ENCODE measurements around the gene GRID2IP. TPM values are rescaled to one million over a fixed set of nuclear protein-coding genes. Genes with fewer than 3 reads are reported as not detected.

Gene GRID2IP
- total and polyA plus RNA-seq, 10 of the 15 experiments (the other 5 are each of a cell fraction or from before 2014, with no cell fraction given): not detected

DNA sequence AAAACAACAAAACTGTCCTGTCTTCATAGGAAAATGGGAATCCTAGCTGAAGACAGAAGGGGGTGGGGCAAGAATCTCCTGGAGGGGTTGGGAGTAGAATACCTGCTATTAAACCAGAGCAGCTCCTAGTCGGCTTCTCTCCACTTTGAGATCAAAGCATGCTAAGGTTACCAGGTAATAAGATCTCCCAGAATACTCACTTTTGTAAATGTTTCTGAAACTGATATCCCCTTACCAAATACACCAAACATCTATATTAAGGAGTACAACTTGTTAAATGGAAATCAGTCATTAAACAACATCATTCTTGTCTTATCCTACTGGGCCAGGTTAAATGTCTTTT is 74.0 kb downstream of the GRID2IP start (continued):
- TF ChIP-seq, protein P1, sequence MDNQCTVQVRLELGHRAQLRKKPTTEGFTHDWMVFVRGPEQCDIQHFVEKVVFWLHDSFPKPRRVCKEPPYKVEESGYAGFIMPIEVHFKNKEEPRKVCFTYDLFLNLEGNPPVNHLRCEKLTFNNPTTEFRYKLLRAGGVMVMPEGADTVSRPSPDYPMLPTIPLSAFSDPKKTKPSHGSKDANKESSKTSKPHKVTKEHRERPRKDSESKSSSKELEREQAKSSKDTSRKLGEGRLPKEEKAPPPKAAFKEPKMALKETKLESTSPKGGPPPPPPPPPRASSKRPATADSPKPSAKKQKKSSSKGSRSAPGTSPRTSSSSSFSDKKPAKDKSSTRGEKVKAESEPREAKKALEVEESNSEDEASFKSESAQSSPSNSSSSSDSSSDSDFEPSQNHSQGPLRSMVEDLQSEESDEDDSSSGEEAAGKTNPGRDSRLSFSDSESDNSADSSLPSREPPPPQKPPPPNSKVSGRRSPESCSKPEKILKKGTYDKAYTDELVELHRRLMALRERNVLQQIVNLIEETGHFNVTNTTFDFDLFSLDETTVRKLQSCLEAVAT (IDR thresholded peaks at IDR 0.05): no peak
- TF ChIP-seq ZNF384 (IDR thresholded peaks at IDR 0.05; ENCODE audit: borderline replicate concordance, low read depth, low read length): no peak
- TF ChIP-seq IKZF2 (IDR thresholded peaks at IDR 0.05): no peak

DNA sequence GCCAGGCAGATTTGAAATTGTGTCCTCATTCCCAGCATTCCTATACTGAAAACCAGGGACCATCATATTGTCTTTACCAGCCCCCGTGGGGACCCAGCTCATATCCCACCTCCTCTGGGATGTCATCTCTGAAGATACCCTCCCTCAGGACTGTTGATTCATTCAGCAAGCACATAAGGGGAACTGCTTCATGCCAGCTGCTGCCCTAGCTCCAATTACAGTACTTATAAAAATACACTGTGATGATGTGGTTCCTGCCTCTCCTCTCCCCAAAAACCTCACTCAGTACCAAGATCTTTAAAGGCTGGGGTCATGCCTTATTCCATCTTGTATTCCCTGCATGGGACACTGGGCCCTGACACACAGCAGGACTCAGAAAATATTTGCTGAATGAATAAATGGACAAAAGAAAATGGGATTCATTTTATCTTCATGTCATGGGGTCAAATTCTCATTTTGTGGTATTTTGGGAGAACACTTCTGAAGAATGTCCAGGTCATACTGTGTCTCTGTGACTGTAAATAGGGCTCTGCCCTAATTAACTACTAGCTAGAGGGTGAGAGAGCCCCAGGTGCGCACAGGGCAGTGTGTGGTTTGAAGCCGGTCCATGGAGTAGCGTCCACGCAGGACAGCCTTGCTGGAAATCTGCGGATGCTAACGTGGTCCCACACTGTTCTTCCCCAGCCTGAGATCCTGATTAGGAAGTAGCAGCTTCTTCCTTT is 74.5 kb downstream of the GRID2IP start:
- no peaks in the 10 kb centered on the region for H3K9me3 ChIP-seq (replicated peaks; ENCODE audit: control insufficient read depth, insufficient read depth, low read length)
- intact Hi-C loops (cut with micrococcal nuclease; ENCODE audit: unreplicated experiment) (no loop called here), in situ Hi-C loops (cut with MboI) (no loop called here)
- H3K27ac ChIP-seq (ENCODE audit: control insufficient read depth, insufficient read depth): peak overlapping the region; percentile 2; the same call in 1 of the 2 replicates
- H3K36me3 ChIP-seq (ENCODE audit: control insufficient read depth in 2 of 2, insufficient read depth in 2 of 2, low read length in 1 of 2): peaks cover 3 to 23% of the 10 kb centered on the region in 2 experiments
- POLR2A ChIA-PET: interaction anchor here (0.6 to 0.8 kb wide), 2 partner anchors 14 to 33 kb away, joined by 3 read pairs; no protein-coding TSS in a partner anchor
- RAD21 ChIA-PET (ENCODE audit: unreplicated experiment): no interaction called here
- no peak for TF ChIP-seq NFXL1 (IDR thresholded peaks at IDR 0.05; ENCODE audit: borderline replicate concordance)
- peak; percentile 62; the same call in 1 of the 2 replicates for TF ChIP-seq SPI1 (IDR thresholded peaks at IDR 0.05; ENCODE audit: borderline replicate concordance, insufficient read depth, low read depth, low read length)
- no peak for TF ChIP-seq RAD51 (IDR thresholded peaks at IDR 0.05)
- H3K9ac ChIP-seq (ENCODE audit: control insufficient read depth, insufficient read depth, low read length): no peak overlapping the region
- ATAC-seq: peak; percentile 47
- CTCF ChIA-PET: interaction anchor here (0.5 to 1.1 kb wide), 2 partner anchors 23 to 98 kb away, joined by 3 to 4 read pairs; no protein-coding TSS in a partner anchor
- no peak overlapping the region for H2AFZ ChIP-seq (ENCODE audit: control insufficient read depth, low read depth, low read length)
- BruUV-seq (replicated peaks): no TSS peak
- peak overlapping the region; percentile 35 for H3K4me2 ChIP-seq (ENCODE audit: control insufficient read depth, insufficient read depth)
- H3K79me2 ChIP-seq (ENCODE audit: control insufficient read depth, insufficient read depth, low read length): peaks cover 71% of the 10 kb centered on the region
- H4K20me1 ChIP-seq (ENCODE audit: control insufficient read depth, insufficient read depth): peaks cover 6% of the 10 kb centered on the region
- H3K4me3 ChIP-seq: no peak overlapping the region
- no peak for FAIRE-seq
- peaks cover 25% of the 10 kb centered on the region for H3K4me1 ChIP-seq (ENCODE audit: control insufficient read depth, insufficient read depth, low read length)
- H3K27me3 ChIP-seq (replicated peaks in 1 of 2; ENCODE audit: control insufficient read depth in 2 of 2, insufficient read depth in 2 of 2, low read length in 1 of 2): no peaks in the 10 kb centered on the region
- SMC1A ChIA-PET (ENCODE audit: uncharacterized antibody, unreplicated experiment): interaction anchor here (1.3 to 1.5 kb wide), 2 partner anchors 10 to 39 kb away, joined by 4 to 5 read pairs; no protein-coding TSS in a partner anchor
- 83% methylated on average over 7 of the region's 7 CpGs for WGBS (ENCODE audit: insufficient coverage, insufficient replicate concordance, low lambda C conversion rate, missing lambda C conversion rate)
- no peak for DNase-seq (ENCODE audit: low read depth, low spot score)

Measured in GM12878 (cell line).